Activated T-cell treated with anti-CD3 and anti-CD28 coated beads, Interleukin-2, amount 50 U/mL, for 72 hours (primary cell): ENCODE results near the gene DNM2. TPM values are rescaled to one million over a fixed set of nuclear protein-coding genes. Genes with fewer than 3 reads are reported as not detected.
"Not testable (repeated sequence)": the region's sequence is repeated elsewhere in the genome, so short reads cannot be mapped to it uniquely, and the experiment has no call there.

Experiments used
- ATAC-seq, 2 donors: fragments of 150-1000 bp; cut with Tn5 transposase; replicated peaks in 1 of 2; 2 replicates each; pipeline ENCODE4 v1.10.0; 2021; ENCODE audit warnings: moderate library complexity in 2 of 2, mild to moderate bottlenecking in 1 of 2
- DNase-seq, 2 donors: peaks; one replicate each; pipeline ENCODE4 v3.0.0; 2021 to 2022; ENCODE audit warnings: mixed read lengths in 1 of 2
- H3K27ac Mint-ChIP-seq: one replicate; pipeline ENCODE4 v1.8.0; 2022; ENCODE audit warnings: mild to moderate bottlenecking, moderate library complexity, mixed read lengths
- H3K27me3 Mint-ChIP-seq: one replicate; pipeline ENCODE4 v1.8.0; 2022; ENCODE audit warnings: low read depth, mixed read lengths
- H3K36me3 Mint-ChIP-seq, 2 donors: one replicate each; pipeline ENCODE4 v1.8.0; 2022; ENCODE audit warnings: mixed read lengths in 2 of 2, mild to moderate bottlenecking in 1 of 2; ENCODE audit not compliant: insufficient read depth in 2 of 2
- H3K4me1 Mint-ChIP-seq: one replicate; pipeline ENCODE4 v1.8.0; 2022; ENCODE audit warnings: low read depth, mixed read lengths
- H3K4me3 Mint-ChIP-seq, 2 donors: one replicate each; pipeline ENCODE4 v1.8.0; 2022; ENCODE audit warnings: mild to moderate bottlenecking in 2 of 2, mixed read lengths in 2 of 2, moderate library complexity in 2 of 2
- H3K9me3 Mint-ChIP-seq, 2 donors: one replicate each; pipeline ENCODE4 v1.8.0; 2022; ENCODE audit warnings: mixed read lengths in 2 of 2
- total RNA-seq, 2 donors: library from RNA; stranded (reverse); gene quantifications; one replicate each; pipeline ENCODE4 v1.2.3, GENCODE V29; 2022

Gene DNM2
- total RNA-seq, 2 donors from 2014 or later, result 241 to 266 TPM

- DNase-seq (no peak), ATAC-seq (no peak)
- no peaks in the 10 kb centered on the region for H3K9me3 Mint-ChIP-seq
- no peak overlapping the region for H3K4me3 Mint-ChIP-seq
- peaks cover 5 to 15% of the 10 kb centered on the region in 2 donors for H3K36me3 Mint-ChIP-seq
- H3K4me1 Mint-ChIP-seq, result peaks cover 36% of the 10 kb centered on the region
- H3K27me3 Mint-ChIP-seq, result no peaks in the 10 kb centered on the region
- no peak overlapping the region for H3K27ac Mint-ChIP-seq
Observed at GRCh38 chr19:10742476-10742875, 24.6 kb downstream of the DNM2 start.

- Mint-ChIP-seq H3K36me3 (peaks cover 3 to 12% of the 10 kb centered on the region in 2 donors), H3K27ac (no peak overlapping the region), H3K4me3 (no peak overlapping the region), H3K27me3 (no peaks in the 10 kb centered on the region), H3K9me3 (no peaks in the 10 kb centered on the region), H3K4me1 (peaks cover 42% of the 10 kb centered on the region)
- ATAC-seq, result no peak
- no peak for DNase-seq
Observed at GRCh38 chr19:10744253-10744798, 26.4 kb downstream of the DNM2 start.

- peaks cover 2 to 10% of the 10 kb centered on the region in 2 donors for H3K36me3 Mint-ChIP-seq
- H3K4me1 Mint-ChIP-seq, result peaks cover 46% of the 10 kb centered on the region
- H3K27ac Mint-ChIP-seq, result no peak overlapping the region
- no peak overlapping the region for H3K4me3 Mint-ChIP-seq
- DNase-seq (no peak), ATAC-seq (no peak)
- H3K9me3 Mint-ChIP-seq, result no peaks in the 10 kb centered on the region
- H3K27me3 Mint-ChIP-seq, result no peaks in the 10 kb centered on the region
Observed at GRCh38 chr19:10744801-10745293, 27.0 kb downstream of the DNM2 start.

GRCh38 chr19:10746437-10746836 lies 28.6 kb downstream of the DNM2 start:
- peaks cover 51% of the 10 kb centered on the region for H3K4me1 Mint-ChIP-seq
- peak overlapping the region; percentile 38 for H3K27ac Mint-ChIP-seq
- not testable (repeated sequence) for H3K27me3 Mint-ChIP-seq, ATAC-seq, H3K36me3 Mint-ChIP-seq, H3K9me3 Mint-ChIP-seq, DNase-seq, H3K4me3 Mint-ChIP-seq

GRCh38 chr19:10747271-10747670 lies 29.4 kb downstream of the DNM2 start:
- peaks cover 55% of the 10 kb centered on the region for H3K4me1 Mint-ChIP-seq
- no peaks in the 10 kb centered on the region for H3K36me3 Mint-ChIP-seq
- no peaks in the 10 kb centered on the region for H3K27me3 Mint-ChIP-seq
- ATAC-seq, result no peak
- no peak overlapping the region for H3K27ac Mint-ChIP-seq
- no peaks in the 10 kb centered on the region for H3K9me3 Mint-ChIP-seq
- H3K4me3 Mint-ChIP-seq, result no peak overlapping the region
- DNase-seq, result no peak

- ATAC-seq (no peak), DNase-seq (no peak)
- H3K27ac Mint-ChIP-seq, result no peak overlapping the region
- H3K9me3 Mint-ChIP-seq, result no peaks in the 10 kb centered on the region
- no peaks in the 10 kb centered on the region for H3K36me3 Mint-ChIP-seq
- H3K27me3 Mint-ChIP-seq, result no peaks in the 10 kb centered on the region
- H3K4me1 Mint-ChIP-seq, result peaks cover 59% of the 10 kb centered on the region
- H3K4me3 Mint-ChIP-seq, result no peak overlapping the region
Observed at GRCh38 chr19:10747674-10748073, 29.8 kb downstream of the DNM2 start.

- no peaks in the 10 kb centered on the region for H3K27me3 Mint-ChIP-seq
- peak in 1 of 2 donors; percentile 8 for ATAC-seq
- H3K4me3 Mint-ChIP-seq, result no peak overlapping the region
- DNase-seq, result no peak
- H3K27ac Mint-ChIP-seq, result no peak overlapping the region
- H3K36me3 Mint-ChIP-seq, result no peaks in the 10 kb centered on the region
- H3K9me3 Mint-ChIP-seq, result no peaks in the 10 kb centered on the region
- peaks cover 66% of the 10 kb centered on the region for H3K4me1 Mint-ChIP-seq
Observed at GRCh38 chr19:10748195-10748926, 30.5 kb downstream of the DNM2 start.

GRCh38 chr19:10748927-10749434 lies 31.1 kb downstream of the DNM2 start:
- Mint-ChIP-seq H3K9me3 (no peaks in the 10 kb centered on the region), H3K27me3 (no peaks in the 10 kb centered on the region), H3K4me3 (no peak overlapping the region), H3K27ac (no peak overlapping the region), H3K4me1 (peaks cover 72% of the 10 kb centered on the region), H3K36me3 (no peaks in the 10 kb centered on the region)
- DNase-seq (no peak), ATAC-seq (peak in 1 of 2 donors; percentile 26)

GRCh38 chr19:10749435-10750384 lies 31.8 kb downstream of the DNM2 start:
- Mint-ChIP-seq H3K27me3 (no peaks in the 10 kb centered on the region), H3K4me1 (peaks cover 80% of the 10 kb centered on the region)
- ATAC-seq, result no peak

GRCh38 chr19:10751109-10751953 lies 33.5 kb downstream of the DNM2 start:
- H3K9me3 Mint-ChIP-seq, result no peaks in the 10 kb centered on the region
- H3K27ac Mint-ChIP-seq, result peak overlapping the region; percentile 55
- ATAC-seq (no peak), DNase-seq (no peak)
- no peaks in the 10 kb centered on the region for H3K36me3 Mint-ChIP-seq
- H3K4me1 Mint-ChIP-seq, result peaks cover 91% of the 10 kb centered on the region
- H3K4me3 Mint-ChIP-seq, result peak overlapping the region in 1 of 2 donors; percentile 29
- H3K27me3 Mint-ChIP-seq, result no peaks in the 10 kb centered on the region

More at GRCh38 chr19:10749435-10750384, 31.8 kb downstream of the DNM2 start:
- Mint-ChIP-seq H3K9me3 (no peaks in the 10 kb centered on the region), H3K36me3 (no peaks in the 10 kb centered on the region), H3K4me3 (no peak overlapping the region), H3K27ac (peak overlapping the region; percentile 28)
- no peak for DNase-seq

- no peak for ATAC-seq
- H3K4me3 Mint-ChIP-seq, result no peak overlapping the region
- H3K36me3 Mint-ChIP-seq, result no peaks in the 10 kb centered on the region
- H3K4me1 Mint-ChIP-seq, result peaks cover 98% of the 10 kb centered on the region
- H3K27me3 Mint-ChIP-seq, result no peaks in the 10 kb centered on the region
- DNase-seq, result no peak
- H3K27ac Mint-ChIP-seq, result peak overlapping the region; percentile 54
- H3K9me3 Mint-ChIP-seq, result no peaks in the 10 kb centered on the region
Observed at GRCh38 chr19:10752237-10752912, 34.5 kb downstream of the DNM2 start.
